GM12892 (cell line): ENCODE data around the gene PNMT.

Experiments
- POLR2A ChIP-seq: IDR thresholded peaks from 2 replicates; pipeline ENCODE4 v1.6.1; 2011; ENCODE audit warnings: low read depth, low read length, control low read depth
- POLR2AphosphoS5 ChIP-seq: IDR thresholded peaks from 2 replicates; pipeline ENCODE4 v1.6.1; 2011; ENCODE audit warnings: low read depth, low read length, control low read depth
- TAF1 ChIP-seq: IDR thresholded peaks from 2 replicates; pipeline ENCODE4 v1.6.1; 2011; ENCODE audit warnings: low read depth, mild to moderate bottlenecking, control low read depth, low read length, borderline replicate concordance

DNA sequence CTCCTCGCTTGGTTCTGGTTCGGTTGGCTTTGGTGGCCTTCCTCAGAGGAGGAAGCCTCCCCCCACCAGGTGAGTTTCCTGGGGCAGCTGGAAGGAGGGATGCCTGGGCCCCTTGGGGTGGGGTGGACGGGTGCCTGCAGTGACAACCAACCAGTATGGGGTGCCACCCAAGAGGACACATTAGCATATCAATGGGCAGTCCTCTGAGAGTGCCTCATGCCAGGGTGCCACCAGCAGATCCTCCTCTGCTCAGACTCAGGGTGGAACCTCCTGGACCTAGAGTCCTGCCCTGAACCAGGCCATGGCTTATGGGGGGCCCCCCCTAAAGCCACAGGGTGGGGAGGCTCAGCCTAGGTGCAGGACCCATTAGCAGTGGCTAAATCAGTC, 38.8 kb upstream of the PNMT start:
- TF ChIP-seq POLR2A = no peak
- TF ChIP-seq POLR2AphosphoS5 = no peak
- no peak for TF ChIP-seq TAF1
